Measurements from ENCODE around the gene ANKRD60.

ANKRD60 gene

GRCh38 chr20:58177799-58178198 lies 50.7 kb downstream of the ANKRD60 start:
- DNase-seq (ENCODE audit: low read depth in 2 of 2) = no peak
- TF ChIP-seq CTCF (IDR thresholded peaks at IDR 0.05; ENCODE audit: low read depth, low read length) = no peak
- no peak overlapping the region for H3K4me3 ChIP-seq (replicated peaks in 1 of 2; ENCODE audit: low read depth in 2 of 2, low read length in 2 of 2)

GRCh38 chr20:58175836-58176235 lies 52.6 kb downstream of the ANKRD60 start:
- no peak for TF ChIP-seq CTCF (IDR thresholded peaks at IDR 0.05; ENCODE audit: low read depth, low read length)
- no peak overlapping the region for H3K4me3 ChIP-seq (replicated peaks in 1 of 2; ENCODE audit: low read depth in 2 of 2, low read length in 2 of 2)
- DNase-seq (ENCODE audit: low read depth in 2 of 2) = no peak

- no peak for DNase-seq (ENCODE audit: low read depth in 2 of 2)
- no peak overlapping the region for H3K4me3 ChIP-seq (replicated peaks in 1 of 2; ENCODE audit: low read depth in 2 of 2, low read length in 2 of 2)
- TF ChIP-seq CTCF (IDR thresholded peaks at IDR 0.05; ENCODE audit: low read depth, low read length) = no peak
These were observed 53.0 kb downstream of the ANKRD60 start for GRCh38 chr20:58175425-58175824.

- no peak for TF ChIP-seq CTCF (IDR thresholded peaks at IDR 0.05; ENCODE audit: low read depth, low read length)
- no peak for DNase-seq (ENCODE audit: low read depth in 2 of 2)
- H3K4me3 ChIP-seq (replicated peaks in 1 of 2; ENCODE audit: low read depth in 2 of 2, low read length in 2 of 2) = no peak overlapping the region
These were observed 53.7 kb downstream of the ANKRD60 start for GRCh38 chr20:58174708-58175280.

GRCh38 chr20:58173930-58174707 lies 54.3 kb downstream of the ANKRD60 start:
- H3K4me3 ChIP-seq (replicated peaks in 1 of 2; ENCODE audit: low read depth in 2 of 2, low read length in 2 of 2) = no peak overlapping the region
- TF ChIP-seq CTCF (IDR thresholded peaks at IDR 0.05; ENCODE audit: low read depth, low read length) = no peak
- peak in 1 of 2 donors; percentile 10 for DNase-seq (ENCODE audit: low read depth in 2 of 2)

GRCh38 chr20:58173091-58173490 lies 55.4 kb downstream of the ANKRD60 start:
- TF ChIP-seq CTCF (IDR thresholded peaks at IDR 0.05; ENCODE audit: low read depth, low read length) = no peak
- no peak overlapping the region for H3K4me3 ChIP-seq (replicated peaks in 1 of 2; ENCODE audit: low read depth in 2 of 2, low read length in 2 of 2)
- no peak for DNase-seq (ENCODE audit: low read depth in 2 of 2)

All from cardiac fibroblast (primary cell).